Peyer's patch (tissue), 4 donors: Measurements from ENCODE around the gene OPTN.

Source experiments
- CTCF ChIP-seq, 6 experiments: fragments of 450-650 bp in 4 of 6; fragments of 200-600 bp in 2 of 6; sonication (generic) in 1 of 6; IDR thresholded peaks; one replicate each; pipeline ENCODE4 v1.5.1; 2017 to 2019; ENCODE audit warnings: antibody characterized with exemption in 6 of 6, mild to moderate bottlenecking in 3 of 6, moderate library complexity in 1 of 6
- POLR2A ChIP-seq, 2 donors: fragments of 450-650 bp; IDR thresholded peaks; one replicate each; pipeline ENCODE4 v1.5.1; 2017; ENCODE audit warnings: antibody characterized with exemption in 2 of 2, mild to moderate bottlenecking in 2 of 2, moderate library complexity in 2 of 2

GRCh38 chr10:13144814-13145213 lies 44.9 kb downstream of the OPTN start:
- no peak for TF ChIP-seq CTCF (IDR thresholded peaks at IDR 0.05)
- TF ChIP-seq POLR2A (IDR thresholded peaks at IDR 0.05), result no peak
